Urothelium cell line (cell line): ENCODE measurements around the gene TPPP3.
A peak's percentile ranks its signal among the peaks of the same experiment; 100 is the strongest.

Source experiments
- DNase-seq: peaks from one replicate; pipeline ENCODE4 v3.0.0; 2011; ENCODE audit warnings: low spot score, mixed read lengths
- FAIRE-seq: peaks from 2 replicates; lab custom pipeline; 2011; peaks lifted over from hg19 to GRCh38; lab: Jason Lieb, UNC

Gene TPPP3

GRCh38 chr16:67393111-67393787 is at the start of gene TPPP3:
Gene TPPP3, minus strand, starts transcription at chr16:67393498. Its CDS starts 2,387 bp downstream, at chr16:67391111.
- no peak for FAIRE-seq
- peak; percentile 50 for DNase-seq

- no peak for DNase-seq
- FAIRE-seq: no peak
Observed at GRCh38 chr16:67442581-67443255, 49.4 kb upstream of the TPPP3 start.

GRCh38 chr16:67441907-67442306 is 48.6 kb upstream of the TPPP3 start:
- DNase-seq: no peak
- FAIRE-seq: no peak

- DNase-seq (no peak), FAIRE-seq (no peak)
Observed at GRCh38 chr16:67441271-67441753, 48.0 kb upstream of the TPPP3 start.

GRCh38 chr16:67438824-67439393 is 45.6 kb upstream of the TPPP3 start:
- DNase-seq (no peak), FAIRE-seq (no peak)

- no peak for DNase-seq
- no peak for FAIRE-seq
Observed at GRCh38 chr16:67438098-67438791, 44.9 kb upstream of the TPPP3 start.

- DNase-seq (no peak), FAIRE-seq (no peak)
Observed at GRCh38 chr16:67437513-67437912, 44.2 kb upstream of the TPPP3 start.

GRCh38 chr16:67436640-67437193 is 43.4 kb upstream of the TPPP3 start:
- DNase-seq (no peak), FAIRE-seq (no peak)

GRCh38 chr16:67435758-67436164 is 42.5 kb upstream of the TPPP3 start:
- no peak for DNase-seq
- FAIRE-seq: no peak

GRCh38 chr16:67433131-67433719 is 39.9 kb upstream of the TPPP3 start:
- FAIRE-seq (no peak), DNase-seq (no peak)

- FAIRE-seq (no peak), DNase-seq (no peak)
Observed at GRCh38 chr16:67432506-67432890, 39.2 kb upstream of the TPPP3 start.

- FAIRE-seq (no peak), DNase-seq (no peak)
Observed at GRCh38 chr16:67431775-67432505, 38.6 kb upstream of the TPPP3 start.

- FAIRE-seq (no peak), DNase-seq (peak; percentile 89)
Observed at GRCh38 chr16:67430977-67431774, 37.9 kb upstream of the TPPP3 start, which contains the start of gene HSD11B2. Gene HSD11B2, plus strand, starts transcription at chr16:67431121. Its CDS starts 128 bp downstream, at chr16:67431249.

- no peak for FAIRE-seq
- DNase-seq: no peak
Observed at GRCh38 chr16:67430504-67430976, 37.2 kb upstream of the TPPP3 start.

GRCh38 chr16:67429799-67430503 is 36.7 kb upstream of the TPPP3 start:
- FAIRE-seq: no peak
- DNase-seq: no peak

- FAIRE-seq (no peak), DNase-seq (no peak)
Observed at GRCh38 chr16:67429053-67429798, 35.9 kb upstream of the TPPP3 start.

GRCh38 chr16:67428146-67428731 is 34.9 kb upstream of the TPPP3 start:
- peak; percentile 74 for DNase-seq
- FAIRE-seq: no peak
